Psoas muscle (tissue), 8 donors: ENCODE data around the gene CA6. TPM values are rescaled to one million over a fixed set of nuclear protein-coding genes. Genes with fewer than 3 reads are reported as not detected.
A peak's percentile ranks its signal among the peaks of the same experiment; 100 is the strongest.

Experiments
- ATAC-seq, 4 donors: fragments of 200-7000 bp; cut with Tn5 transposase; one replicate each; pipeline ENCODE4 v1.9.1; 2020; ENCODE audit warnings: moderate library complexity in 3 of 4, mild to moderate bottlenecking in 2 of 4
- DNase-seq, 2 donors: peaks; one replicate each; pipeline ENCODE4 v3.0.0-alpha.2; 2020
- H3K27ac ChIP-seq: fragments of 200-600 bp; one replicate; pipeline ENCODE4 v1.8.0; 2022
- H3K27me3 ChIP-seq, 3 donors: fragments of 200-600 bp in 1 of 3; one replicate each; pipeline versions ENCODE4 v1.6.1 to v1.8.0; 2013 to 2022; ENCODE audit warnings: low read length in 2 of 3, mild to moderate bottlenecking in 2 of 3, moderate library complexity in 1 of 3; ENCODE audit not compliant: insufficient read depth in 3 of 3
- H3K36me3 ChIP-seq, 2 donors: fragments of 200-600 bp in 1 of 2; one replicate each; pipeline versions ENCODE4 v1.6.1 to v1.8.0; 2013 to 2022; ENCODE audit warnings: low read depth in 1 of 2, mild to moderate bottlenecking in 1 of 2, moderate library complexity in 1 of 2; ENCODE audit not compliant: insufficient read depth in 1 of 2
- H3K4me1 ChIP-seq: fragments of 200-600 bp; one replicate; pipeline ENCODE4 v1.8.0; 2022
- H3K4me3 ChIP-seq: fragments of 200-600 bp; one replicate; pipeline ENCODE4 v1.8.0; 2022; ENCODE audit warnings: mild to moderate bottlenecking
- H3K9me3 ChIP-seq: fragments of 200-600 bp; one replicate; pipeline ENCODE4 v1.8.0; 2022
- WGBS, 3 donors: extraction: QIAGEN DNeasy Blood & Tissue Kit; methylation state at CpG; one replicate each; pipeline versions ENCODE4 v1.1.6 to v1.1.7; 2013; 5-methylcytosine and 5-hydroxymethylcytosine counted together
- intact Hi-C, 2 donors: fragments of 100-400 bp; cut with DNase I; formaldehyde crosslinking; loops; one replicate each; pipeline versions ENCODE4 v1.11.0 to v1.14.2; 2022
- polyA plus RNA-seq, 3 donors: library from polyadenylated mRNA; stranded (reverse); fragments of 200-250 nt; gene quantifications; one replicate each; pipeline ENCODE4 v1.2.3, GENCODE V29; 2013
- total RNA-seq, 4 donors: library from RNA; stranded (reverse); fragmentation: NEBNext Ultra II Directional in 2 of 4; extraction: Animal tissue kit (Norgen Biotek cat#: 25700) in 2 of 4; gene quantifications; one replicate each; pipeline versions ENCODE4 v1.2.1 to v1.2.4, GENCODE V29; 2021 to 2023
- TF ChIP-seq, protein P1 (sequence below): fragments of 200-600 bp; IDR thresholded peaks from one replicate; pipeline ENCODE4 v1.8.0; 2022; ENCODE audit warnings: antibody characterized with exemption
- donor health status: healthy with polysubstance abuse.
- donor health status: DM: no; HTN: no; CAD: no; lungs with moderate emphysema.
- donor health status: Bipolar disorder and iron deficiency.
- donor health status: healthy.
- donor health status: DM: yes; HTN: yes; CAD: no.
- donor health status: DM: no; HTN: no; CAD: no.
- donor health status: DM: no; HTN: no; CAD: no.
- donor health status: DM: yes; HTN: yes; CAD: no.

CA6 gene
- total and polyA plus RNA-seq, 7 donors = not detected

DNA sequence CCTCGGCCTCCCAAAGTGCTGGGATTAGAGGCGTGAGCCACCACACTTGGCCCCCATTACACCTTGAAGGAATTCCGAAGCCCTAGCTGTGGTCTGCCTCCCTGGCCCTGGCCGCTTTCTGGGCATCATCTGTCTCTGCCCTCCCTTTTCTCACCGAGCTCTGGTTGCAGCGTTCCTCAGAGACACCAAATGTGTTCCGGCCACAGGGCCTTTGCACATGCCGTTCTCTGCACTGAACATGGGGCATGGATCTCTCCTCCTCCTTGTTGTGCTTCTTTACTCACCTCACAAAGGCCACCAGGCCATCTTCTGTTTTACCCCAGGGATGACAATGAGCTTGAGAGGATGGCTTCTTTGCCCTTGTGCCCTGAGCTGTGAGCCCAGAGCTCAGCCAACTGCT is 39.3 kb downstream of the CA6 start:
- intact Hi-C loops = loop anchor here in 1 of 2 donors (5.0 kb wide), 1 partner anchor 68 kb away; no protein-coding TSS in a partner anchor
- WGBS, 3 donors = 83 to 94% (median 85%) methylated on average over 8 of the region's 8 CpGs
- TF ChIP-seq, protein P1, sequence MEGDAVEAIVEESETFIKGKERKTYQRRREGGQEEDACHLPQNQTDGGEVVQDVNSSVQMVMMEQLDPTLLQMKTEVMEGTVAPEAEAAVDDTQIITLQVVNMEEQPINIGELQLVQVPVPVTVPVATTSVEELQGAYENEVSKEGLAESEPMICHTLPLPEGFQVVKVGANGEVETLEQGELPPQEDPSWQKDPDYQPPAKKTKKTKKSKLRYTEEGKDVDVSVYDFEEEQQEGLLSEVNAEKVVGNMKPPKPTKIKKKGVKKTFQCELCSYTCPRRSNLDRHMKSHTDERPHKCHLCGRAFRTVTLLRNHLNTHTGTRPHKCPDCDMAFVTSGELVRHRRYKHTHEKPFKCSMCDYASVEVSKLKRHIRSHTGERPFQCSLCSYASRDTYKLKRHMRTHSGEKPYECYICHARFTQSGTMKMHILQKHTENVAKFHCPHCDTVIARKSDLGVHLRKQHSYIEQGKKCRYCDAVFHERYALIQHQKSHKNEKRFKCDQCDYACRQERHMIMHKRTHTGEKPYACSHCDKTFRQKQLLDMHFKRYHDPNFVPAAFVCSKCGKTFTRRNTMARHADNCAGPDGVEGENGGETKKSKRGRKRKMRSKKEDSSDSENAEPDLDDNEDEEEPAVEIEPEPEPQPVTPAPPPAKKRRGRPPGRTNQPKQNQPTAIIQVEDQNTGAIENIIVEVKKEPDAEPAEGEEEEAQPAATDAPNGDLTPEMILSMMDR = no peak

GRCh38 chr1:8985915-8986813 is 40.5 kb downstream of the CA6 start:
- no peak overlapping the region for H3K4me3 ChIP-seq
- DNase-seq (peak; percentile 83 to 90), ATAC-seq (peak; percentile 90 to 96 (median 95))
- peak overlapping the region; percentile 60 for H3K27ac ChIP-seq
- H3K27me3 ChIP-seq = no peaks in the 10 kb centered on the region
- intact Hi-C loops = loop anchor here in 1 of 2 donors (5.0 kb wide), 1 partner anchor 69 kb away; no protein-coding TSS in a partner anchor
- WGBS, 3 donors = 40 to 49% (median 46%) methylated on average over 14 of the region's 14 CpGs
- no peaks in the 10 kb centered on the region for H3K4me1 ChIP-seq
- H3K9me3 ChIP-seq = no peaks in the 10 kb centered on the region
- TF ChIP-seq, protein P1 = no peak
- H3K36me3 ChIP-seq = no peaks in the 10 kb centered on the region

More for the DNA sequence above, 39.3 kb downstream of the CA6 start:
- H3K27ac ChIP-seq = no peak overlapping the region
- no peaks in the 10 kb centered on the region for H3K27me3 ChIP-seq
- H3K9me3 ChIP-seq = no peaks in the 10 kb centered on the region
- no peak for DNase-seq
- ATAC-seq = no peak
- no peak overlapping the region for H3K4me3 ChIP-seq
- no peaks in the 10 kb centered on the region for H3K4me1 ChIP-seq
- no peaks in the 10 kb centered on the region for H3K36me3 ChIP-seq

DNA sequence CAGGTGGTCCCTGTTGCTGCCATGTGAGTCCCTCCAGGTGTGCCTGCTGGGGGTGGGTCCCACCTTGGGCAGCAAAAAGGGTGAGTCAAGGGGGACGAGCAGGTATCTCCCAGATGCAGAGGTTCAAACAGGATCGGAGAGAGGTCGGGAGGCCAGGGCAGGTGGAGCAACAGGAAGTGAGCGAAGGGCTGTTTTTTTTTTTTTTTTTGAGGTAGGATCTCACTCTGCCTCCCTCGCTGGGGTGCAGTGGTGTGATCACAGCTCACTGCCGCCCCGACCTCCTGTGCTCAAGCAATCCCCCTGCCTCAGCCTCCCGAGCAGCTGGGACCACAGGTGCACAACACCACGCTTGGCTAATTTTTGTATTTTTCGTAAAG is 41.1 kb downstream of the CA6 start:
- no peak overlapping the region for H3K27ac ChIP-seq
- no peak for ATAC-seq
- no peaks in the 10 kb centered on the region for H3K9me3 ChIP-seq
- no peak for DNase-seq
- WGBS, 3 donors = 92 to 95% (median 92%) methylated on average over 10 of the region's 10 CpGs
- H3K36me3 ChIP-seq = no peaks in the 10 kb centered on the region
- H3K4me3 ChIP-seq = no peak overlapping the region
- TF ChIP-seq, protein P1 = no peak
- no peaks in the 10 kb centered on the region for H3K27me3 ChIP-seq
- intact Hi-C loops = loop anchor here in 1 of 2 donors (5.0 kb wide), 1 partner anchor 70 kb away; no protein-coding TSS in a partner anchor
- H3K4me1 ChIP-seq = no peaks in the 10 kb centered on the region

GRCh38 chr1:8987881-8988617 is 42.4 kb downstream of the CA6 start:
- TF ChIP-seq, protein P1 = peak; percentile 88
- Histone ChIP-seq H3K4me3 (no peak overlapping the region), H3K9me3 (no peaks in the 10 kb centered on the region), H3K27ac (no peak overlapping the region), H3K36me3 (no peaks in the 10 kb centered on the region), H3K27me3 (no peaks in the 10 kb centered on the region), H3K4me1 (no peaks in the 10 kb centered on the region)
- intact Hi-C loops = loop anchor here (2.0 to 5.0 kb wide), 2 partner anchors 69 to 71 kb away; no protein-coding TSS in a partner anchor
- peak; percentile 59 to 76 (median 70) for ATAC-seq
- 34 to 39% (median 38%) methylated on average over 9 of the region's 9 CpGs for WGBS, 3 donors
- peak; percentile 51 to 71 for DNase-seq
